Stimulated activated CD8-positive, alpha-beta memory T cell treated with anti-CD3 and anti-CD28 coated beads, Interleukin-4, amount 100 ng/mL, for 1 hour (primary cell): ENCODE measurements around the gene CTNNA2.

Source experiments
- DNase-seq, 2 donors: peaks; one replicate each; pipeline ENCODE4 v3.0.0-alpha.2; 2020; ENCODE audit warnings: low read depth in 2 of 2, low spot score in 1 of 2

CTNNA2 gene

GRCh38 chr2:79512442-79513401 lies at the start of gene CTNNA2:
Gene CTNNA2 (plus strand): TSS chr2:79513051.
- DNase-seq, result no peak

- DNase-seq, result no peak
Measured at GRCh38 chr2:79487399-79487798, 25.5 kb upstream of the CTNNA2 start.

- no peak for DNase-seq
Measured at GRCh38 chr2:79511320-79511951, 1.4 kb upstream of the CTNNA2 start.

GRCh38 chr2:79513711-79514110 lies 860 bp downstream of the CTNNA2 start:
- DNase-seq, result no peak

GRCh38 chr2:79529636-79530035 lies 16.8 kb downstream of the CTNNA2 start:
- DNase-seq, result no peak

GRCh38 chr2:79530443-79530842 lies 17.6 kb downstream of the CTNNA2 start:
- no peak for DNase-seq

- DNase-seq, result no peak
Measured at GRCh38 chr2:79547568-79547967, 34.7 kb downstream of the CTNNA2 start.

- DNase-seq, result no peak
Measured at GRCh38 chr2:79552653-79553052, 39.8 kb downstream of the CTNNA2 start.

GRCh38 chr2:79554899-79555298 lies 42.0 kb downstream of the CTNNA2 start:
- no peak for DNase-seq

GRCh38 chr2:79564065-79564464 lies 51.2 kb downstream of the CTNNA2 start:
- DNase-seq, result no peak

- DNase-seq, result no peak
Measured at GRCh38 chr2:79569048-79569447, 56.2 kb downstream of the CTNNA2 start.

- no peak for DNase-seq
Measured at GRCh38 chr2:79573895-79574674, 61.2 kb downstream of the CTNNA2 start.

- no peak for DNase-seq
Measured at GRCh38 chr2:79576451-79576850, 63.6 kb downstream of the CTNNA2 start.

GRCh38 chr2:79578952-79579351 lies 66.1 kb downstream of the CTNNA2 start:
- no peak for DNase-seq

- no peak for DNase-seq
Measured at GRCh38 chr2:79580175-79580574, 67.3 kb downstream of the CTNNA2 start.

- no peak for DNase-seq
Measured at GRCh38 chr2:79585701-79586433, 73.0 kb downstream of the CTNNA2 start.

- no peak for DNase-seq
Measured at GRCh38 chr2:79591281-79591680, 78.4 kb downstream of the CTNNA2 start.

- no peak for DNase-seq
Measured at GRCh38 chr2:79593237-79593867, 80.5 kb downstream of the CTNNA2 start.

GRCh38 chr2:79596403-79596802 lies 83.6 kb downstream of the CTNNA2 start:
- no peak for DNase-seq

- no peak for DNase-seq
Measured at GRCh38 chr2:79604748-79605147, 91.9 kb downstream of the CTNNA2 start.
